B cell (primary cell): Measurements from ENCODE around the gene THADA. TPM values are rescaled to one million over a fixed set of nuclear protein-coding genes. Genes with fewer than 3 reads are reported as not detected.

ENCODE experiments used
- ATAC-seq: fragments of 200-7000 bp; cut with Tn5 transposase; one replicate; pipeline ENCODE4 v1.10.0; 2021; ENCODE audit warnings: low read depth, mild to moderate bottlenecking, moderate number of reproducible peaks, moderate library complexity
- CTCF ChIA-PET: fragments of 350-600 bp; sonication (Branson Sonifier 250); formaldehyde crosslinking; loops from one replicate; lab custom pipeline; 2021; ENCODE audit warnings: antibody characterized with exemption, inconsistent platforms; lab: Charles Lee
- POLR2A ChIA-PET: fragments of 350-600 bp; sonication (Branson Sonifier 250); formaldehyde crosslinking; loops from one replicate; lab custom pipeline; 2021; ENCODE audit warnings: antibody characterized with exemption; lab: Charles Lee
- DNase-seq: peaks from one replicate; pipeline ENCODE4 v3.0.0; 2013
- H2AFZ ChIP-seq: 2 replicates; pipeline ENCODE4 v1.6.1; 2012; ENCODE audit warnings: mild to moderate bottlenecking, low read depth, low read length; ENCODE audit not compliant: insufficient read depth, poor library complexity, severe bottlenecking
- H3K27ac ChIP-seq, 2 donors: 1 replicate in 1 of 2; 2 replicates in 1 of 2; pipeline ENCODE4 v1.5.1; 2012 to 2013; ENCODE audit warnings: low read length in 2 of 2, mild to moderate bottlenecking in 2 of 2, moderate library complexity in 1 of 2
- H3K27me3 ChIP-seq, 4 experiments: fragments of 200-600 bp in 1 of 4; sonication (generic) in 1 of 4; replicated peaks in 1 of 4; 1 replicate in 2 of 4; 2 replicates in 2 of 4; pipeline versions ENCODE4 v1.6.1 to v1.7.0; 2013 to 2016; ENCODE audit warnings: low read length in 3 of 4, mild to moderate bottlenecking in 2 of 4, mixed read lengths in 1 of 4, moderate library complexity in 1 of 4; ENCODE audit not compliant: insufficient read depth in 4 of 4, control insufficient read depth in 3 of 4; ENCODE audit errors: control extremely low read depth in 1 of 4
- H3K36me3 ChIP-seq, 2 experiments: replicated peaks in 1 of 2; 1 replicate in 1 of 2; 2 replicates in 1 of 2; pipeline versions ENCODE4 v1.6.1 to v1.7.1; 2013; ENCODE audit warnings: low read length in 1 of 2; ENCODE audit not compliant: insufficient read depth in 2 of 2, control insufficient read depth in 1 of 2; ENCODE audit errors: control extremely low read depth in 1 of 2, extremely low read depth in 1 of 2
- H3K4me1 ChIP-seq, 2 donors: fragments of 200-600 bp in 1 of 2; sonication (generic) in 1 of 2; 1 replicate in 1 of 2; 2 replicates in 1 of 2; pipeline versions ENCODE4 v1.5.1 to v1.6.1; 2013 to 2017; ENCODE audit warnings: low read length in 2 of 2; ENCODE audit not compliant: control insufficient read depth in 2 of 2, insufficient read depth in 2 of 2
- H3K4me2 ChIP-seq: replicated peaks from 2 replicates; pipeline ENCODE3; 2012; ENCODE audit warnings: mild to moderate bottlenecking, low read depth, low read length; ENCODE audit not compliant: poor library complexity, severe bottlenecking
- H3K4me3 ChIP-seq, 5 experiments: fragments of 200-600 bp in 1 of 5; sonication (generic) in 1 of 5; 1 replicate in 3 of 5; 2 replicates in 2 of 5; pipeline versions ENCODE4 v1.5.1 to v1.7.0; 2011 to 2016; ENCODE audit warnings: low read length in 4 of 5, mild to moderate bottlenecking in 4 of 5, low read depth in 2 of 5, control low read depth in 1 of 5, moderate library complexity in 1 of 5; ENCODE audit not compliant: insufficient read depth in 1 of 5; ENCODE audit errors: control extremely low read depth in 1 of 5, extremely low read depth in 1 of 5
- H3K79me2 ChIP-seq: fragments of 200-600 bp; sonication (generic); one replicate; pipeline ENCODE4 v1.6.0; 2016; ENCODE audit warnings: low read length; ENCODE audit not compliant: control insufficient read depth, insufficient read depth
- H3K9ac ChIP-seq: fragments of 200-600 bp; sonication (generic); 2 replicates; pipeline ENCODE4 v1.6.1; 2017; ENCODE audit warnings: mild to moderate bottlenecking, low read length, moderate library complexity
- H3K9me3 ChIP-seq, 3 donors: one replicate each; pipeline versions ENCODE4 v1.6.1 to v1.7.1; 2013; ENCODE audit warnings: low read length in 2 of 3; ENCODE audit not compliant: control insufficient read depth in 2 of 3, insufficient read depth in 1 of 3; ENCODE audit errors: control extremely low read depth in 1 of 3
- H4K20me1 ChIP-seq: 2 replicates; pipeline ENCODE4 v1.6.0; 2012; ENCODE audit warnings: mild to moderate bottlenecking, low read length; ENCODE audit not compliant: insufficient read depth, control insufficient read depth, poor library complexity, severe bottlenecking
- H3K27ac Mint-ChIP-seq: one replicate; pipeline ENCODE4 v1.8.0; 2021; ENCODE audit warnings: mixed read lengths
- H3K27me3 Mint-ChIP-seq: one replicate; pipeline ENCODE4 v1.8.0; 2021; ENCODE audit warnings: mixed read lengths
- H3K4me1 Mint-ChIP-seq: one replicate; pipeline ENCODE4 v1.8.0; 2021; ENCODE audit warnings: mixed read lengths
- H3K4me3 Mint-ChIP-seq: one replicate; pipeline ENCODE4 v1.8.0; 2021; ENCODE audit warnings: mixed read lengths
- H3K9me3 Mint-ChIP-seq: one replicate; pipeline ENCODE4 v1.8.0; 2022; ENCODE audit warnings: mixed read lengths; ENCODE audit not compliant: insufficient read depth
- EZH2 ChIP-seq: IDR thresholded peaks from 2 replicates; pipeline ENCODE4 v1.6.1; 2012; ENCODE audit warnings: borderline replicate concordance, low read depth, mild to moderate bottlenecking, moderate library complexity, low read length; ENCODE audit not compliant: insufficient read depth, poor library complexity, severe bottlenecking
- WGBS: methylation state at CpG from one replicate; pipeline ENCODE4 v1.1.5; 2013; ENCODE audit warnings: missing lambda C conversion rate; ENCODE audit not compliant: insufficient coverage; 5-methylcytosine and 5-hydroxymethylcytosine counted together
- intact Hi-C: fragments of 100-400 bp; cut with micrococcal nuclease; formaldehyde crosslinking; loops from one replicate; pipeline ENCODE4 v1.10.0; 2022
- polyA plus RNA-seq: library from polyadenylated mRNA; depleted of rRNA; stranded (reverse); fragments of >200 nt; gene quantifications from 2 replicates; pipeline ENCODE4 v1.2.3, GENCODE V29; 2012
- total RNA-seq, 2 donors: library from RNA; stranded (reverse); fragments of 120-200 nt in 1 of 2; gene quantifications; 1 replicate in 1 of 2; 2 replicates in 1 of 2; pipeline versions ENCODE4 v1.2.3 to v1.2.4, GENCODE V29; 2013 to 2022
- TF ChIP-seq, protein P1 (sequence below): fragments of 200-600 bp; IDR thresholded peaks from one replicate; pipeline ENCODE4 v1.8.0; 2022; ENCODE audit warnings: antibody characterized with exemption, mild to moderate bottlenecking

Gene THADA
- total and polyA plus RNA-seq, 2 donors (not counting 1 experiment from before 2014, with no cell fraction given): 17.6 to 48.5 TPM

DNA sequence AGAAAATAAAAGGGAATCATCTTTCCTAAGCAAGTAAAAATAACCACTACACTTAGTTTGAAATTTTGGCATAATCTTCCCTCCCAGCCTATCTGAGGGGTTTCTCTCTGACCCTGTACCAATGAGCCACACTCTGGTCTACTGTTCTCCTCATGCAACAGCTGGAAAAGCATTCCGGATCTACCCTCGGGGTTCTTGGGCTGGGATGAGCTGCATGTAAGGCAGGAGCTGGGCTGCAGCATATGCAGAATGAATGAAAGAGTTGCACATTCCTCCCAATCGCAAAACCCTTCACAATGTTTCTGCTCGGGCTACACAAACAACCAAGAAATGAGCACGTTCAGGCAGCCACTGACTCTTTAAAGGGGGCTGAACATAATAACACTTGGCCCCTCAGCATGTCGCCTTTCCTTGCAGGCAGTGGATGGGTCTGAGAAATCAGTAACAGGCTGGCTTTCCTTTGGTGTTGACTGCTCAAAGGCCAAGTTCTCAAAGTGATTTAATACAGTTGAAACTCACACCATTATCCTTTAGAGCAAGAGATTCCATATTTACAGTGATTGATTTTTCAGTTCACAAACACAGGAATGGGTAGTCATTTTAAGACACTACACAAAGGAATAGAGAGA is 189.1 kb downstream of the THADA start:
- Histone ChIP-seq H2AFZ (no peak overlapping the region), H3K36me3 (no peaks in the 10 kb centered on the region), H3K79me2 (peaks cover 4% of the 10 kb centered on the region), H4K20me1 (peaks cover 3% of the 10 kb centered on the region), H3K9me3 (no peaks in the 10 kb centered on the region), H3K4me2 (no peak overlapping the region), H3K27me3 (no peaks in the 10 kb centered on the region), H3K4me1 (peaks cover 19 to 41% of the 10 kb centered on the region in 2 donors), H3K27ac (no peak overlapping the region), H3K9ac (no peak overlapping the region), H3K4me3 (no peak overlapping the region)
- ChIA-PET CTCF (no interaction called here), POLR2A (no interaction called here)
- ATAC-seq: no peak
- Mint-ChIP-seq H3K27ac (no peak overlapping the region), H3K9me3 (no peaks in the 10 kb centered on the region), H3K27me3 (no peaks in the 10 kb centered on the region), H3K4me3 (no peak overlapping the region), H3K4me1 (peaks cover 41% of the 10 kb centered on the region)
- intact Hi-C loops: no loop called here
- 100% methylated on average over 5 of the region's 6 CpGs for WGBS
- no peak for DNase-seq
- TF ChIP-seq, protein P1, sequence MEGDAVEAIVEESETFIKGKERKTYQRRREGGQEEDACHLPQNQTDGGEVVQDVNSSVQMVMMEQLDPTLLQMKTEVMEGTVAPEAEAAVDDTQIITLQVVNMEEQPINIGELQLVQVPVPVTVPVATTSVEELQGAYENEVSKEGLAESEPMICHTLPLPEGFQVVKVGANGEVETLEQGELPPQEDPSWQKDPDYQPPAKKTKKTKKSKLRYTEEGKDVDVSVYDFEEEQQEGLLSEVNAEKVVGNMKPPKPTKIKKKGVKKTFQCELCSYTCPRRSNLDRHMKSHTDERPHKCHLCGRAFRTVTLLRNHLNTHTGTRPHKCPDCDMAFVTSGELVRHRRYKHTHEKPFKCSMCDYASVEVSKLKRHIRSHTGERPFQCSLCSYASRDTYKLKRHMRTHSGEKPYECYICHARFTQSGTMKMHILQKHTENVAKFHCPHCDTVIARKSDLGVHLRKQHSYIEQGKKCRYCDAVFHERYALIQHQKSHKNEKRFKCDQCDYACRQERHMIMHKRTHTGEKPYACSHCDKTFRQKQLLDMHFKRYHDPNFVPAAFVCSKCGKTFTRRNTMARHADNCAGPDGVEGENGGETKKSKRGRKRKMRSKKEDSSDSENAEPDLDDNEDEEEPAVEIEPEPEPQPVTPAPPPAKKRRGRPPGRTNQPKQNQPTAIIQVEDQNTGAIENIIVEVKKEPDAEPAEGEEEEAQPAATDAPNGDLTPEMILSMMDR: no peak
- TF ChIP-seq EZH2: no peak

DNA sequence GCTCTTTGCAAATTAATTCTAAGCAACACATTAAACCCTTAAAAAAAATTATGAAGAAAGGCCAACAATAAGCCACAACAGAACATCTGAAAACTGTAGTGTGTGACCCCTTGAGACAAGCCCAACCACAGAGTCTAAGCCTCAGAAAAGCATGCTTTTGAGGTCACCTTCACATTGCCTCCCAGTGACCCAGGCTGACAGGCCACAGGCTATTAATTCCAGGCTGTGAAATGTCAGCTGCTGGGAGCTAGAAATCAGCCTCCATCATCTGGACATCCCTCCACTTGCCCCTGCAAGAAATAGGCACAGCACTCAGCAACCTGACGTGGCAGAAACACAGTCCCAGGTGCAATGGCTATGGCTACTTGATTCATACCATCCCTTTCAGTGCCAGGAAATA is 190.0 kb downstream of the THADA start:
- no peaks in the 10 kb centered on the region for H3K27me3 ChIP-seq
- no peak overlapping the region for H3K9ac ChIP-seq
- no peak overlapping the region for H3K4me3 ChIP-seq
- no peaks in the 10 kb centered on the region for H3K9me3 ChIP-seq
- H4K20me1 ChIP-seq: peaks cover 3% of the 10 kb centered on the region
- no peak overlapping the region for H3K4me3 Mint-ChIP-seq
- no peak overlapping the region for H3K4me2 ChIP-seq
- intact Hi-C loops: no loop called here
- CTCF ChIA-PET: no interaction called here
- no peaks in the 10 kb centered on the region for H3K36me3 ChIP-seq
- no peak overlapping the region for H3K27ac ChIP-seq
- DNase-seq (no peak), ATAC-seq (no peak)
- H3K79me2 ChIP-seq: peaks cover 4% of the 10 kb centered on the region
- peaks cover 19 to 41% of the 10 kb centered on the region in 2 donors for H3K4me1 ChIP-seq
- H3K27me3 Mint-ChIP-seq: no peaks in the 10 kb centered on the region
- peaks cover 42% of the 10 kb centered on the region for H3K4me1 Mint-ChIP-seq
- H3K9me3 Mint-ChIP-seq: no peaks in the 10 kb centered on the region
- POLR2A ChIA-PET: no interaction called here
- TF ChIP-seq, protein P1: no peak
- no peak for TF ChIP-seq EZH2
- no peak overlapping the region for H3K27ac Mint-ChIP-seq
- no peak overlapping the region for H2AFZ ChIP-seq
- no CpG with 5 or more reads among the region's 1 CpG for WGBS
